SK-N-SH (cell line): Measurements from ENCODE around the gene GNAI1. TPM values are rescaled to one million over a fixed set of nuclear protein-coding genes. Genes with fewer than 3 reads are reported as not detected.

Experiments
- CTCF ChIA-PET: fragments of 300-600, 350-600 bp; formaldehyde crosslinking; extraction: SDS; loops from one replicate; lab custom pipeline; 2021; lab: Yijun Ruan, JAX
- POLR2A ChIA-PET: fragments of 350-600 bp; sonication (Branson Sonifier 250); formaldehyde crosslinking; extraction: SDS; loops from one replicate; lab custom pipeline; 2020; ENCODE audit warnings: antibody characterized with exemption, inconsistent platforms; lab: Yijun Ruan, JAX
- DNase-seq: peaks from one replicate; pipeline ENCODE4 v3.0.0; 2012
- H2AFZ ChIP-seq: fragments of 200-600 bp; sonication (generic); 2 replicates; pipeline ENCODE4 v1.8.1; 2016; ENCODE audit warnings: antibody characterized with exemption, mild to moderate bottlenecking, low read depth
- H3F3A ChIP-seq: fragments of 200-600 bp; sonication (generic); replicated peaks from 2 replicates; pipeline ENCODE3; 2016; ENCODE audit warnings: antibody characterized with exemption, mild to moderate bottlenecking; ENCODE audit not compliant: insufficient read depth
- H3K27ac ChIP-seq, 2 experiments: fragments of 200-500 bp in 1 of 2; fragments of 200-600 bp in 1 of 2; sonication (Bioruptor generic) in 1 of 2; sonication (generic), shearing (Covaris generic) in 1 of 2; 2 replicates each; pipeline versions ENCODE4 v1.5.1 to v1.6.1; 2014 to 2016; ENCODE audit warnings: low read depth in 2 of 2, inconsistent platforms in 1 of 2, low read length in 1 of 2, mild to moderate bottlenecking in 1 of 2, mixed read lengths in 1 of 2
- H3K27me3 ChIP-seq: fragments of 200-600 bp; sonication (generic), shearing (Covaris generic); 2 replicates; pipeline ENCODE4 v1.6.1; 2016; ENCODE audit warnings: mixed run types; ENCODE audit not compliant: insufficient read depth
- H3K36me3 ChIP-seq, 2 experiments: fragments of 200-500 bp in 1 of 2; fragments of 200-600 bp in 1 of 2; sonication (Bioruptor generic) in 1 of 2; sonication (generic) in 1 of 2; replicated peaks in 1 of 2; 2 replicates each; pipeline versions ENCODE3 to v1.5.1; 2014 to 2016; ENCODE audit warnings: low read length in 1 of 2, mild to moderate bottlenecking in 1 of 2; ENCODE audit not compliant: insufficient read depth in 2 of 2, control insufficient read depth in 1 of 2
- H3K4me1 ChIP-seq, 2 experiments: fragments of 200-500 bp in 1 of 2; fragments of 200-600 bp in 1 of 2; sonication (Bioruptor generic) in 1 of 2; sonication (generic), shearing (Covaris generic) in 1 of 2; 2 replicates each; pipeline versions ENCODE4 v1.5.1 to v1.6.1; 2014 to 2016; ENCODE audit warnings: low read depth in 1 of 2, low read length in 1 of 2, mixed run types in 1 of 2; ENCODE audit not compliant: insufficient read depth in 2 of 2, control insufficient read depth in 1 of 2
- H3K4me2 ChIP-seq: fragments of 200-600 bp; sonication (generic), shearing (Covaris generic); 2 replicates; pipeline ENCODE4 v1.6.1; 2017; ENCODE audit warnings: mixed run types
- H3K4me3 ChIP-seq, 2 experiments: fragments of 200-500 bp in 1 of 2; fragments of 200-600 bp in 1 of 2; sonication (Bioruptor generic) in 1 of 2; sonication (generic), shearing (Covaris generic) in 1 of 2; 2 replicates each; pipeline versions ENCODE4 v1.5.1 to v1.8.1; 2014 to 2016; ENCODE audit warnings: low read depth in 2 of 2, inconsistent platforms in 1 of 2, low read length in 1 of 2, mild to moderate bottlenecking in 1 of 2, mixed read lengths in 1 of 2, moderate library complexity in 1 of 2
- H3K79me2 ChIP-seq: fragments of 200-600 bp; sonication (generic); 2 replicates; pipeline ENCODE4 v1.8.1; 2017; ENCODE audit warnings: mild to moderate bottlenecking; ENCODE audit not compliant: insufficient read depth
- H3K9ac ChIP-seq: fragments of 200-600 bp; sonication (generic); 2 replicates; pipeline ENCODE4 v1.6.1; 2017; ENCODE audit warnings: mixed run types
- H3K9me2 ChIP-seq: fragments of 200-600 bp; sonication (generic); 2 replicates; pipeline ENCODE4 v1.6.1; 2017; ENCODE audit warnings: mixed run types
- H3K9me3 ChIP-seq: fragments of 200-600 bp; sonication (generic); 2 replicates; pipeline ENCODE4 v1.6.1; 2017; ENCODE audit warnings: mixed run types, mild to moderate bottlenecking, moderate library complexity
- H4K20me1 ChIP-seq: fragments of 200-600 bp; sonication (generic); 2 replicates; pipeline ENCODE4 v1.6.1; 2017; ENCODE audit warnings: mild to moderate bottlenecking, mixed run types; ENCODE audit not compliant: insufficient read depth
- CTCF ChIP-seq: fragments of 200-600 bp; sonication (generic); IDR thresholded peaks from 2 replicates; pipeline ENCODE4 v1.6.1; 2017; ENCODE audit warnings: antibody characterized with exemption, mild to moderate bottlenecking, moderate library complexity
- EP300 ChIP-seq, 2 experiments: IDR thresholded peaks; 2 replicates each; pipeline versions ENCODE4 v1.4.0 to v1.6.1; 2012; ENCODE audit warnings: borderline replicate concordance in 1 of 2, low read depth in 1 of 2, low read length in 1 of 2
- FOSL2 ChIP-seq: IDR thresholded peaks from 2 replicates; pipeline ENCODE4 v1.4.0; 2012; ENCODE audit warnings: low read depth, mild to moderate bottlenecking, moderate library complexity, borderline replicate concordance
- GATA2 ChIP-seq: sonication (generic); formaldehyde crosslinking; IDR thresholded peaks from 2 replicates; pipeline ENCODE4 v1.5.0; 2020; ENCODE audit warnings: mild to moderate bottlenecking, missing genetic modification reagents
- MEF2A ChIP-seq: IDR thresholded peaks from 2 replicates; pipeline ENCODE4 v1.4.0; 2012; ENCODE audit warnings: low read depth, borderline replicate concordance
- MXI1 ChIP-seq: IDR thresholded peaks from 2 replicates; pipeline ENCODE4 v1.6.1; 2012; ENCODE audit warnings: mild to moderate bottlenecking, low read depth, low read length, improper control_type of control experiment
- NRF1 ChIP-seq: IDR thresholded peaks from 2 replicates; pipeline ENCODE4 v1.6.1; 2012; ENCODE audit warnings: low read depth, mild to moderate bottlenecking, low read length
- RCOR1 ChIP-seq: fragments of 150-350 bp; IDR thresholded peaks from 2 replicates; pipeline ENCODE4 v1.6.1; 2017; ENCODE audit warnings: antibody characterized with exemption, low read length
- RFX5 ChIP-seq: IDR thresholded peaks from 2 replicates; pipeline ENCODE4 v1.6.1; 2012; ENCODE audit warnings: mild to moderate bottlenecking, improper control_type of control experiment, low read length
- SIN3A ChIP-seq: IDR thresholded peaks from 2 replicates; pipeline ENCODE4 v1.6.1; 2012; ENCODE audit warnings: low read depth, mild to moderate bottlenecking, low read length, moderate library complexity, borderline replicate concordance
- SMC3 ChIP-seq: IDR thresholded peaks from 2 replicates; pipeline ENCODE4 v1.6.1; 2012; ENCODE audit warnings: low read depth, low read length, improper control_type of control experiment
- TAF1 ChIP-seq: IDR thresholded peaks from 2 replicates; pipeline ENCODE4 v1.6.1; 2012; ENCODE audit warnings: low read depth, mild to moderate bottlenecking, low read length, moderate library complexity, borderline replicate concordance
- TCF12 ChIP-seq: IDR thresholded peaks from 2 replicates; pipeline ENCODE4 v1.4.0; 2012
- TEAD4 ChIP-seq: IDR thresholded peaks from 2 replicates; pipeline ENCODE4 v1.4.0; 2012; ENCODE audit warnings: mild to moderate bottlenecking, borderline replicate concordance; ENCODE audit not compliant: insufficient read depth
- USF1 ChIP-seq: IDR thresholded peaks from 2 replicates; pipeline ENCODE4 v1.4.0; 2012; ENCODE audit warnings: low read depth, borderline replicate concordance
- ZBTB33 ChIP-seq: IDR thresholded peaks from 2 replicates; pipeline ENCODE4 v1.4.0; 2012; ENCODE audit warnings: low read depth, borderline replicate concordance
- WGBS: methylation state at CpG from one replicate; pipeline ENCODE4 v1.1.6; 2017; ENCODE audit warnings: low lambda C conversion rate; 5-methylcytosine and 5-hydroxymethylcytosine counted together
- polyA plus RNA-seq, 3 experiments: library from polyadenylated mRNA; depleted of rRNA; stranded (reverse); fragments of >200 nt; gene quantifications; 2 replicates each; pipeline ENCODE4 v1.2.3, GENCODE V29; 2012

The GNAI1 gene
- polyA plus RNA-seq, 1 of the 3 experiments (the other 2 are of a cell fraction): 69.1 TPM

- H3K4me1 ChIP-seq: peaks cover 53 to 54% of the 10 kb centered on the region in 2 experiments
- peaks cover 99% of the 10 kb centered on the region for H3K79me2 ChIP-seq
- H3K4me2 ChIP-seq: peak overlapping the region; percentile 8; the same call in 1 of the 2 replicates
- CTCF ChIA-PET: interaction anchor here (1.2 to 3.7 kb wide), 3 partner anchors 10 to 303 kb away, joined by 4 to 23 read pairs (median 5); partner anchors contain the start of gene GNAI1
- H3K27ac ChIP-seq: peak overlapping the region; percentile 26 to 89; a peak in 2 of 4 replicates
- H3K36me3 ChIP-seq: peaks cover 0 to 4% of the 10 kb centered on the region in 2 experiments
- H2AFZ ChIP-seq: no peak overlapping the region
- H3K27me3 ChIP-seq: no peaks in the 10 kb centered on the region
- H3F3A ChIP-seq: peaks cover 31% of the 10 kb centered on the region
- 77% methylated on average over 5 of the region's 5 CpGs for WGBS
- no peaks in the 10 kb centered on the region for H3K9me3 ChIP-seq
- no peak overlapping the region for H3K4me3 ChIP-seq
- no peak for DNase-seq
- H4K20me1 ChIP-seq: peaks cover 76% of the 10 kb centered on the region
- TF ChIP-seq NRF1: no peak
- TF ChIP-seq USF1: no peak
- TF ChIP-seq GATA2 (CRISPR knock-in tag): no peak
- TF ChIP-seq ZBTB33: no peak
- no peak for TF ChIP-seq FOSL2
- TF ChIP-seq SMC3: no peak
- no peak for TF ChIP-seq MXI1
- TF ChIP-seq RCOR1: no peak
- no peak for TF ChIP-seq MEF2A
- TF ChIP-seq RFX5: no peak
- no peak for TF ChIP-seq TEAD4
- TF ChIP-seq TCF12: no peak
- no peak for TF ChIP-seq SIN3A
- TF ChIP-seq TAF1: no peak
- TF ChIP-seq, all 33 proteins: peak for 0
- Histone ChIP-seq H3K9me2 (no peaks in the 10 kb centered on the region), H3K9ac (no peak overlapping the region)
- POLR2A ChIA-PET: no interaction called here
These were observed 16.1 kb downstream of the GNAI1 start for GRCh38 chr7:80150611-80151273.

GRCh38 chr7:80151274-80151665 lies 16.6 kb downstream of the GNAI1 start:
- peaks cover 0 to 4% of the 10 kb centered on the region in 2 experiments for H3K36me3 ChIP-seq
- peaks cover 99% of the 10 kb centered on the region for H3K79me2 ChIP-seq
- ChIA-PET POLR2A (no interaction called here), CTCF (interaction anchor here (1.0 to 1.5 kb wide), 2 partner anchors 11 to 257 kb away, joined by 4 to 5 read pairs; no protein-coding TSS in a partner anchor)
- H3K9me3 ChIP-seq: no peaks in the 10 kb centered on the region
- no peak overlapping the region for H3K4me3 ChIP-seq
- peaks cover 49 to 50% of the 10 kb centered on the region in 2 experiments for H3K4me1 ChIP-seq
- no peaks in the 10 kb centered on the region for H3K27me3 ChIP-seq
- peak overlapping the region; percentile 26 to 89; a peak in 2 of 4 replicates for H3K27ac ChIP-seq
- peaks cover 76% of the 10 kb centered on the region for H4K20me1 ChIP-seq
- H3K9ac ChIP-seq: no peak overlapping the region
- DNase-seq: no peak
- H3K4me2 ChIP-seq: peak overlapping the region; percentile 8; the same call in 1 of the 2 replicates
- H3F3A ChIP-seq: peaks cover 28% of the 10 kb centered on the region
- H2AFZ ChIP-seq: no peak overlapping the region
- H3K9me2 ChIP-seq: no peaks in the 10 kb centered on the region
- TF ChIP-seq TCF12 (peak; percentile 32; the same call in 1 of the 2 replicates), ZBTB33 (no peak), MEF2A (no peak), EP300 (IDR thresholded peaks at IDR 0.05; ENCODE audit: borderline replicate concordance in 1 of 2, low read depth in 1 of 2, low read length in 1 of 2) (0 out of 4 replicates have a peak, but pooled peaks of 1 of the 2 experiments have one; percentile 21), CTCF (0 out of 2 replicates have a peak, but pooled peaks have one; percentile 11)
- TF ChIP-seq, all 33 proteins: peak for 3
